ENCODE results near the gene FBXO47.

FBXO47 gene

GRCh38 chr17:38970128-38970527, 2.9 kb upstream of the FBXO47 start:
- Histone ChIP-seq H3K27me3 (replicated peaks) (no peaks in the 10 kb centered on the region), H3K36me3 (replicated peaks) (no peaks in the 10 kb centered on the region), H3K4me3 (ENCODE audit: low read depth, low read length) (no peak overlapping the region), H3K27ac (no peak overlapping the region)
- in situ Hi-C loops (cut with HindIII; ENCODE audit: low pct_ligation_motif_present, low sequenced_read_pairs): no loop called here
- TF ChIP-seq, protein P1, sequence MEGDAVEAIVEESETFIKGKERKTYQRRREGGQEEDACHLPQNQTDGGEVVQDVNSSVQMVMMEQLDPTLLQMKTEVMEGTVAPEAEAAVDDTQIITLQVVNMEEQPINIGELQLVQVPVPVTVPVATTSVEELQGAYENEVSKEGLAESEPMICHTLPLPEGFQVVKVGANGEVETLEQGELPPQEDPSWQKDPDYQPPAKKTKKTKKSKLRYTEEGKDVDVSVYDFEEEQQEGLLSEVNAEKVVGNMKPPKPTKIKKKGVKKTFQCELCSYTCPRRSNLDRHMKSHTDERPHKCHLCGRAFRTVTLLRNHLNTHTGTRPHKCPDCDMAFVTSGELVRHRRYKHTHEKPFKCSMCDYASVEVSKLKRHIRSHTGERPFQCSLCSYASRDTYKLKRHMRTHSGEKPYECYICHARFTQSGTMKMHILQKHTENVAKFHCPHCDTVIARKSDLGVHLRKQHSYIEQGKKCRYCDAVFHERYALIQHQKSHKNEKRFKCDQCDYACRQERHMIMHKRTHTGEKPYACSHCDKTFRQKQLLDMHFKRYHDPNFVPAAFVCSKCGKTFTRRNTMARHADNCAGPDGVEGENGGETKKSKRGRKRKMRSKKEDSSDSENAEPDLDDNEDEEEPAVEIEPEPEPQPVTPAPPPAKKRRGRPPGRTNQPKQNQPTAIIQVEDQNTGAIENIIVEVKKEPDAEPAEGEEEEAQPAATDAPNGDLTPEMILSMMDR (IDR thresholded peaks at IDR 0.05; ENCODE audit: low read depth, low read length, missing control alignments): no peak
- no peak for DNase-seq

DNA sequence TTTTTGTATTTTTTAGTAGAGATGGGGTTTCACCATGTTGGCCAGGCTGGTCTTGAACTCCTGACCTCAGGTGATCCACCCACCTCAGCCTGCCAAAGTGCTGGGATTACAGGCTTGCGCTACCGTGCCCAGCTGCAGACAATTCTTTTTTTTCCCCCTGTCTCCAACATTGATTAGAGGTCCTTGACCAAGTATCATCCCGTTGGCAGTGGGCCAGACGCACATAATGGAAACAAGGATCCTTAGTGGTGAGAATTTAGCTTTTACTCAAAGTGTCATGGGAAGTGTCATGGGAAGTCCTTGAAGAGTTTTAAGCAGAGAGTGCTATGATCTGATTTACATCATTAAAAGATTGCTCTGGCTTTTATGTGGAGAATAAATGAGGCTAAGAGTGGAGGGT, 2.1 kb upstream of the FBXO47 start:
- no peak for DNase-seq
- TF ChIP-seq, protein P1 (IDR thresholded peaks at IDR 0.05; ENCODE audit: low read depth, low read length, missing control alignments): no peak
- Histone ChIP-seq H3K36me3 (replicated peaks) (no peaks in the 10 kb centered on the region), H3K27me3 (replicated peaks) (no peaks in the 10 kb centered on the region), H3K27ac (no peak overlapping the region), H3K4me3 (ENCODE audit: low read depth, low read length) (no peak overlapping the region)
- in situ Hi-C loops (cut with HindIII; ENCODE audit: low pct_ligation_motif_present, low sequenced_read_pairs): no loop called here

GRCh38 chr17:38961413-38961812, 5.8 kb downstream of the FBXO47 start:
- Histone ChIP-seq H3K27ac (no peak overlapping the region), H3K4me3 (ENCODE audit: low read depth, low read length) (no peak overlapping the region), H3K36me3 (replicated peaks) (no peaks in the 10 kb centered on the region), H3K27me3 (replicated peaks) (no peaks in the 10 kb centered on the region)
- in situ Hi-C loops (cut with HindIII; ENCODE audit: low pct_ligation_motif_present, low sequenced_read_pairs): no loop called here
- TF ChIP-seq, protein P1 (IDR thresholded peaks at IDR 0.05; ENCODE audit: low read depth, low read length, missing control alignments): no peak
- DNase-seq: no peak

- TF ChIP-seq, protein P1 (IDR thresholded peaks at IDR 0.05; ENCODE audit: low read depth, low read length, missing control alignments): no peak
- H3K4me3 ChIP-seq (ENCODE audit: low read depth, low read length): no peak overlapping the region
- no peak overlapping the region for H3K27ac ChIP-seq
- H3K27me3 ChIP-seq (replicated peaks): no peaks in the 10 kb centered on the region
- in situ Hi-C loops (cut with HindIII; ENCODE audit: low pct_ligation_motif_present, low sequenced_read_pairs): no loop called here
- H3K36me3 ChIP-seq (replicated peaks): no peaks in the 10 kb centered on the region
- DNase-seq: no peak
Measured at GRCh38 chr17:38960402-38960801, 6.8 kb downstream of the FBXO47 start.

DNA sequence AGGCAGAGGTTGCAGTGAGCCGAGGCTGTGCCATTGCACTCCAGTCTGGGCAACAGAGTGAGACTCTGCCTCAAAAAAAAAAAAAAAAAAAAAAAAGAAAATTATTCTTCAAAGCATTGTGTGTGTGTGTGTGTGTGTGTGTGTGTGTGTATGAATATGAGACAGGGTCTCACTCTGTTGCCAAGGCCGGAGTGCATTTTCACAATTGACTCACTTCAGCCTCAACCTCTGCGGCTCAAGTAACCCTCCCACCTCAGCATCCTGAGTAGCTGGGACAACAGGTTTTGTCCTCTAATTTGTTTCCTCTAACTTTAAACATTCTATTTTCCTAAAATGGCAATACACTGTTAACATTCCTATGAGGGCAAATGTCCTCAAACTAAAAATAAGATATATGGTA, 7.7 kb downstream of the FBXO47 start:
- in situ Hi-C loops (cut with HindIII; ENCODE audit: low pct_ligation_motif_present, low sequenced_read_pairs): no loop called here
- TF ChIP-seq, protein P1 (IDR thresholded peaks at IDR 0.05; ENCODE audit: low read depth, low read length, missing control alignments): no peak
- no peak for DNase-seq
- Histone ChIP-seq H3K4me3 (ENCODE audit: low read depth, low read length) (no peak overlapping the region), H3K36me3 (replicated peaks) (no peaks in the 10 kb centered on the region), H3K27ac (no peak overlapping the region), H3K27me3 (replicated peaks) (no peaks in the 10 kb centered on the region)

- in situ Hi-C loops (cut with HindIII; ENCODE audit: low pct_ligation_motif_present, low sequenced_read_pairs): no loop called here
- TF ChIP-seq, protein P1 (IDR thresholded peaks at IDR 0.05; ENCODE audit: low read depth, low read length, missing control alignments): no peak
- H3K36me3 ChIP-seq (replicated peaks): no peaks in the 10 kb centered on the region
- H3K27ac ChIP-seq: no peak overlapping the region
- no peaks in the 10 kb centered on the region for H3K27me3 ChIP-seq (replicated peaks)
- no peak overlapping the region for H3K4me3 ChIP-seq (ENCODE audit: low read depth, low read length)
- DNase-seq: peak; percentile 51
Measured at GRCh38 chr17:38958756-38959155, 8.4 kb downstream of the FBXO47 start.

Data from brain microvascular endothelial cell (primary cell).